ENCODE data around the gene ADAMTS7. TPM values are rescaled to one million over a fixed set of nuclear protein-coding genes. Genes with fewer than 3 reads are reported as not detected.
"Not testable (repeated sequence)": the region's sequence is repeated elsewhere in the genome, so short reads cannot be mapped to it uniquely, and the experiment has no call there.

Gene ADAMTS7
- total and polyA plus RNA-seq, 8 donors = 0.31 to 102 (median 2.3) TPM

DNA sequence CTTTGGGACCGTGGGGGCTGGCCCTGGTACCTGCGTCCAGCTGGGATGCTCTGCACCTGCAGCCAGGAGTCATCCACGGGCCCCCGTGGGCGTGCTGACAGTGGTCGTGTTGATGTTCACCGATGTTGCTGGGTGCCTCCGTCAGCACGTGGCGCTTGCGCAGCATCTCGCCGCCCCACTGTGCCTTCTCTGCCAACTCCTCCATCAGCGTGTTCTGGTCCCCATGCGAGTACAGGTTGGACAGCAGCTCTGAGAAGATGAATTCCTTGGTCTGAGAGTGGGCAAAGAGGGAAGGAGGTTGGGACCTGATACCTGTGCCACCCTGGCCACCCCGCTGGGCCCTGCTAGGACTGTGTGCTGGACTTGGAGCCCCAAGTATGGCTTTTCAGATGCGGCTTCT lies 61.4 kb downstream of the ADAMTS7 start:
- no peak for DNase-seq

DNA sequence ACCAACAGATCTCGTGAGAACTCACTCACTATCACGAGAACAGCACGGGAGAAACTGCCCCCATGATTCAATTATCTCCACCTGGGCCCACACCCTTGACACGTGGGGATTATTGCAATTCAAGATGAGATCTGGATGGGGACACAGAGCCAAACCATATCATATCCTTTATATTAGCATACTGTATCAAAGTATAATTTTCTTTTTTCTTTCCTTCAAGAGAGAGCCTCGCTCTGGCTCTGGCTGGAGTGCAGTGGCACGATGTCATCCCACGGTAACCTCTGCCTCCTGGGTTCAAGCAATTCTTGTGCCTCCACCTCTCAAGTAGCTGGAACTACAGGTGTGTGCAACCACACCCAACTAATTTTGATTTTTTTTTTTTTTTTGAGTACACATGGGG lies 63.4 kb downstream of the ADAMTS7 start:
- not testable (repeated sequence) for H3K27ac ChIP-seq, H3K27me3 ChIP-seq, H3K4me3 ChIP-seq, H3K36me3 ChIP-seq, DNase-seq, H3K9me3 ChIP-seq
- intact Hi-C loops (cut with DNase I; ENCODE audit: low total_unique reads) = loop anchor here (10.0 kb wide), 1 partner anchor 803 kb away; no protein-coding TSS in a partner anchor
- peaks cover 0 to 16% (median 0%) of the 10 kb centered on the region in 4 donors for H3K4me1 ChIP-seq
- 69 to 80% (median 74%) methylated on average over 7 of the region's 7 CpGs for whole genome bisulfite sequencing, 5 donors

More for the DNA sequence above, 61.4 kb downstream of the ADAMTS7 start:
- Histone ChIP-seq H3K4me1 (peaks cover 0 to 20% (median 0%) of the 10 kb centered on the region in 4 donors), H3K36me3 (no peaks in the 10 kb centered on the region), H3K4me3 (no peak overlapping the region), H3K27ac (peak overlapping the region in 1 of 5 donors; percentile 75), H3K9me3 (no peaks in the 10 kb centered on the region), H3K27me3 (no peaks in the 10 kb centered on the region)
- TF ChIP-seq POLR2AphosphoS5 (IDR thresholded peaks at IDR 0.05) (no peak), POLR2A (IDR thresholded peaks at IDR 0.05) (no peak), EP300 (IDR thresholded peaks at IDR 0.05) (no peak)
- TF ChIP-seq, protein P1, sequence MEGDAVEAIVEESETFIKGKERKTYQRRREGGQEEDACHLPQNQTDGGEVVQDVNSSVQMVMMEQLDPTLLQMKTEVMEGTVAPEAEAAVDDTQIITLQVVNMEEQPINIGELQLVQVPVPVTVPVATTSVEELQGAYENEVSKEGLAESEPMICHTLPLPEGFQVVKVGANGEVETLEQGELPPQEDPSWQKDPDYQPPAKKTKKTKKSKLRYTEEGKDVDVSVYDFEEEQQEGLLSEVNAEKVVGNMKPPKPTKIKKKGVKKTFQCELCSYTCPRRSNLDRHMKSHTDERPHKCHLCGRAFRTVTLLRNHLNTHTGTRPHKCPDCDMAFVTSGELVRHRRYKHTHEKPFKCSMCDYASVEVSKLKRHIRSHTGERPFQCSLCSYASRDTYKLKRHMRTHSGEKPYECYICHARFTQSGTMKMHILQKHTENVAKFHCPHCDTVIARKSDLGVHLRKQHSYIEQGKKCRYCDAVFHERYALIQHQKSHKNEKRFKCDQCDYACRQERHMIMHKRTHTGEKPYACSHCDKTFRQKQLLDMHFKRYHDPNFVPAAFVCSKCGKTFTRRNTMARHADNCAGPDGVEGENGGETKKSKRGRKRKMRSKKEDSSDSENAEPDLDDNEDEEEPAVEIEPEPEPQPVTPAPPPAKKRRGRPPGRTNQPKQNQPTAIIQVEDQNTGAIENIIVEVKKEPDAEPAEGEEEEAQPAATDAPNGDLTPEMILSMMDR (IDR thresholded peaks at IDR 0.05) = no peak
- WGBS, 5 donors = 92 to 95% (median 93%) methylated on average over 16 to 17 of the region's 17 CpGs
- intact Hi-C loops (cut with DNase I; ENCODE audit: low total_unique reads) = loop anchor here (10.0 kb wide), 1 partner anchor 805 kb away; no protein-coding TSS in a partner anchor

DNA sequence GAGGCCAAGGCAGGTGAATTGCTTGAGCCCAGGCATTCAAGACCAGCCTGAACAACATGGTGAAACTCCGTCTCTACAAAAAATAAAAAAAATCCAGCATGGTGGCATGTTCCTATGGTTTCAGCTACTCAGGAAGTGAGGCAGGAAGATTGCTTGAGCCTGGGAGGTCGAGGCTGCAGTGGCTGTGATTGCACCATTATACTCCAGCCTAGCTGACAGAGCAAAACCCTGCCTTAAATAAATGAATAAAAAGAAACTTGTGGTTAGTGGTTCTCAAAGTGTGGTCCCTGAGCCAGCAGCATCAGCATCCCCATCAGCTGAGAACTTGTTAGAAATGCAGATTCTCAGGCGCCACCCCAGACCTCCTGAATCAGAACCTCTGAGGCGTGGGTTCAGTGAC lies 69.6 kb downstream of the ADAMTS7 start:
- not testable (repeated sequence) for DNase-seq, H3K27me3 ChIP-seq, H3K36me3 ChIP-seq, H3K4me3 ChIP-seq, H3K27ac ChIP-seq, H3K9me3 ChIP-seq
- H3K4me1 ChIP-seq = peaks cover 0 to 11% (median 0%) of the 10 kb centered on the region in 4 donors
- intact Hi-C loops (cut with DNase I; ENCODE audit: low total_unique reads) = loop anchor here (10.0 kb wide), 1 partner anchor 797 kb away; no protein-coding TSS in a partner anchor
- 67 to 77% (median 72%) methylated on average over 2 to 4 of the region's 4 CpGs for WGBS, 5 donors

DNA sequence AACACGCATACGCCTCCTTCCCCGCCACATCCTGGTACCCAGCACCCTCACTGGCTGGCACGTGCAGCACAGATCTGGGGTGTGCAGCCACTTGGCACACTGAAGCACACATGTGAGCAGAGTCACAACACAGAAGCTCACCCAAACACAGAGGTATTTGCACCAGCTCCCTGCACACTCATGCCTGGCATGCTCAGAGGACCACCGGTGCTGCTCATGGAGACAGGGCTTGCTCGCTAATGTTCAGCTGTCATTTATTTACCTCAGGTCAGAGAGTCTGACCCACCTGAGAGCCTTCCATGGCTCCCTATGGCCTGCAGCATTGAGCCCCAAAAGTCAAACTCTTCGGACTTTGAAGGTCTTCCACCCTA lies 70.4 kb downstream of the ADAMTS7 start:
- WGBS, 5 donors = 72 to 80% (median 77%) methylated on average over 5 to 7 of the region's 7 CpGs
- DNase-seq = peak in 1 of 2 donors; percentile 7
- H3K27ac ChIP-seq = no peak overlapping the region
- TF ChIP-seq EP300 (IDR thresholded peaks at IDR 0.05) (no peak), POLR2A (IDR thresholded peaks at IDR 0.05) (no peak), POLR2AphosphoS5 (IDR thresholded peaks at IDR 0.05) (no peak)
- TF ChIP-seq, protein P1 (IDR thresholded peaks at IDR 0.05) = no peak
- no peaks in the 10 kb centered on the region for H3K36me3 ChIP-seq
- intact Hi-C loops (cut with DNase I; ENCODE audit: low total_unique reads) = loop anchor here (10.0 kb wide), 1 partner anchor 796 kb away; no protein-coding TSS in a partner anchor
- no peak overlapping the region for H3K4me3 ChIP-seq
- peaks cover 0 to 5% (median 0%) of the 10 kb centered on the region in 3 donors for H3K27me3 ChIP-seq
- H3K9me3 ChIP-seq = no peaks in the 10 kb centered on the region
- H3K4me1 ChIP-seq = peaks cover 0 to 11% (median 0%) of the 10 kb centered on the region in 4 donors

DNA sequence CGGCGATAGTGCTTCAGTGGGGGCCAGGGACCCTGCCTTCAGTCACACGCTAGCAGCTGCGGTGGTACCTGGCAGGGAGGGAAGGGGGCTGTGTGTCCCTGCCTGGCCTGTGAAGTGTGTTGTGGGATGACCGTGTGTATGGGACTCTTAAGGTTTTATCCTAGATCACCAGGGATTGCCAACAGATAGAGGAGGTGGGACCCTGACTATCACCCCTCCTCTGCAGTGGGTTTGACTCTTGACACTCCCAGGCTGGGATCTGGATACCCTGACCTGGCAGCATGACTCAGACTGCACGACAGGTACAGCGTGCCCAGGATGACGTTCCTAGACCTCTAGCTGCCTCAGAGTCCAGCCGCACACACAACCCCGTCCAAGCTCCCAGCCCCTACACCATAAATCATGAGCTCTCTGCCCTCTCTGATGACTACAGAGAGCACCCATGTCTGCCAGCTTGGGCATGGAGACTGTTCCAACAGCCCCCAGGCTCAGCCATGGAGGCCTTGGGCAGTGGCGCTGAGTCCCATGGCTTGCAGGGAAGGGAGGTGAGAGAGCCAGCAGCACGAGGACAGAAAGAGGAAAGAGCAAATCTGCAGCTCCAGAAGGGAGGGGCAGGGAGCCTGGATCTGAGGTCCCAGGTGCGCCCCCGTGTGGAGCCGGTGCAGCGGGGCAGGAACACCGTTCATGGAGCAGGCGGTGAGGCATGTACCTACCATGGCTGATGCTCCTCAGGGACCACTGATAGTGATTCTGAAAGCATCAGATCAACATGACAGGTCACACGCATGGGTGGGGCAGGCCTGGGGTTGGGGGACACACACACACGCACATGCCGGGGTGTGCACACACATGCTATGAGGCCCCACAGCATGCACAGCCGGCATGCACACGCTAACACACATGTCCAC lies 71.0 kb downstream of the ADAMTS7 start:
- TF ChIP-seq POLR2A (IDR thresholded peaks at IDR 0.05) (no peak), POLR2AphosphoS5 (IDR thresholded peaks at IDR 0.05) (no peak)
- TF ChIP-seq, protein P1 (IDR thresholded peaks at IDR 0.05) = peak in 4 of 7 experiments; percentile 9 to 44 (median 28)
- WGBS, 5 donors = 44 to 62% (median 47%) methylated on average over 15 to 23 of the region's 23 CpGs
- Histone ChIP-seq H3K4me3 (no peak overlapping the region), H3K27me3 (peaks cover 0 to 9% (median 0%) of the 10 kb centered on the region in 3 donors), H3K9me3 (no peaks in the 10 kb centered on the region), H3K36me3 (no peaks in the 10 kb centered on the region), H3K27ac (no peak overlapping the region), H3K4me1 (peaks cover 0 to 11% (median 0%) of the 10 kb centered on the region in 4 donors)
- DNase-seq = peak; percentile 78 to 81
- intact Hi-C loops (cut with DNase I; ENCODE audit: low total_unique reads) = loop anchor here (10.0 kb wide), 1 partner anchor 795 kb away; no protein-coding TSS in a partner anchor
